GM12878 (cell line): ENCODE data around the gene ABCA10.

Experiments
- CEBPB ChIP-seq, 2 experiments: fragments of 150-350 bp in 1 of 2; IDR thresholded peaks; 2 replicates each; pipeline ENCODE4 v1.6.1; 2012 to 2014; ENCODE audit warnings: low read depth in 2 of 2, low read length in 2 of 2, borderline replicate concordance in 1 of 2, inconsistent platforms in 1 of 2
- CREM ChIP-seq: IDR thresholded peaks from 2 replicates; pipeline ENCODE4 v1.6.1; 2014; ENCODE audit warnings: antibody characterized with exemption, low read depth
- E2F8 ChIP-seq: fragments of 450-650 bp; IDR thresholded peaks from 2 replicates; pipeline ENCODE4 v1.6.1; 2018; ENCODE audit warnings: mild to moderate bottlenecking, low read depth, moderate library complexity; ENCODE audit not compliant: partially characterized antibody
- ETV6 ChIP-seq, 2 experiments: fragments of 450-650 bp in 1 of 2; IDR thresholded peaks in 1 of 2; conservative IDR thresholded peaks in 1 of 2; 2 replicates each; pipeline ENCODE4 v1.6.1; 2014; ENCODE audit warnings: antibody characterized with exemption in 1 of 2, borderline replicate concordance in 1 of 2, low read depth in 1 of 2, mild to moderate bottlenecking in 1 of 2, moderate library complexity in 1 of 2
- POLR2AphosphoS2 ChIP-seq: IDR thresholded peaks from 2 replicates; pipeline ENCODE4 v1.6.1; 2011; ENCODE audit warnings: low read depth, mild to moderate bottlenecking, low read length, improper control_type of control experiment, moderate library complexity
- USF1 ChIP-seq: IDR thresholded peaks from 2 replicates; pipeline ENCODE4 v1.6.1; 2011; ENCODE audit warnings: borderline replicate concordance, low read depth, mild to moderate bottlenecking, moderate library complexity, mixed read lengths, low read length; ENCODE audit not compliant: insufficient read depth; ENCODE audit errors: extremely low read length

DNA sequence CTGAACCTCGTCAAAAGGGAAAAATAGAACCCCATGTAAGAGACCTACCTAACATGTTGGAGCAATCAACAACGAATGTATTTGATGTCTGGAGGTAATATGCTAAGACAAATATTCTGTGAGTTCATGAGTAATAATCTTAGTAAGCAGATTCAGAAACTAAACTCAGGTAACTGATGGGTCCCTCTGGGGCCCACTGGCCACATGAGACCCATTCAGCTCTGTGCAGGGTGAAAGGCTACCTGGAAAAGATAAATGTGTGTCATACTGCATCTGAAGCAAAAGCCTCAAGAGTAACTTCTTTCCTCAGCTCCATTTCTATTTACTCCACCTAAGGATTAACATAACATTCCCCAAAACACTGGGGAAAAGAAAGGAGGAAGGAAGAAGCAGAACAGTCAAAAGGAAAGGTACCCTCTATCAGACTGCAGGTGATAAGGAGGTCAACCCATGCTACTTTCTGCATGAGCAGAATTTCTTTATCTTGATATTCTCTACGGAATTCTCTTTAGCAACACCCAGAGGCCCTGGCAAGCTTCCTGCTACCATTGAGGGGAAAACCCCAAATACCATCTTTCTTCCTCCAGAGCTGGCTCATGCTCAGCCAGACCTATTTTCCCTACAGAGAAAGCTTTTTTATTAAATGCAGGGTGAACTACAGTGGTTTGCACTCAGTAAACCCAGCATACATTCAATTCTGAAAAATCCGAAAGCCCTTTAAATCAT, 49.2 kb downstream of the ABCA10 start:
- no peak for TF ChIP-seq USF1
- no peak for TF ChIP-seq CREM
- no peak for TF ChIP-seq E2F8
- no peak for TF ChIP-seq CEBPB (IDR thresholded peaks at IDR 0.05; ENCODE audit: borderline replicate concordance in 1 of 2, low read depth in 2 of 2, low read length in 2 of 2)
- TF ChIP-seq ETV6 (conservative IDR thresholded peaks at IDR 0.05 in 1 of 2, IDR thresholded peaks at IDR 0.05 in 1 of 2; ENCODE audit: borderline replicate concordance in 1 of 2, low read depth in 1 of 2), result no peak
- TF ChIP-seq POLR2AphosphoS2, result no peak
